ENCODE measurements around the gene NADK2.

The NADK2 gene

DNA sequence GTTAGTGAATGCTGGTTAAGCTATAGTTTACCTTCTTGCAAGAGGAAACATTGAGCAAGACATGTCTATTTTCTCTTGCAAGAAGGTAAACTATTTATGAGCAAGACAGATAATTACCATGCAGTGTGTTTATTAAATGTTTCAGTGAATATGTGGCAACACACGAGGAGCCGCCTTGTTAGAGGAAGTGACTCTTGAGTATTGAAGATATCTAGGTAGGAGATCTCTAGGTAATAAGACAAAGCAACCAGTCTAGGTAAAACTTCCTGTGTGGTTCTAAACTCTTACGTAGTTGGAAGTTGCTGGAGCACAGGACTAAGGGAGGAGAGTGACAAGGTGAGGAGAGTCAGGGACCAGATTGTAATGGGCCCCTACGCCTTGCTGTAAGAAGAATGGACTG is 73.0 kb downstream of the NADK2 start:
- H3K4me3 ChIP-seq (ENCODE audit: low read depth, low read length): no peak overlapping the region

DNA sequence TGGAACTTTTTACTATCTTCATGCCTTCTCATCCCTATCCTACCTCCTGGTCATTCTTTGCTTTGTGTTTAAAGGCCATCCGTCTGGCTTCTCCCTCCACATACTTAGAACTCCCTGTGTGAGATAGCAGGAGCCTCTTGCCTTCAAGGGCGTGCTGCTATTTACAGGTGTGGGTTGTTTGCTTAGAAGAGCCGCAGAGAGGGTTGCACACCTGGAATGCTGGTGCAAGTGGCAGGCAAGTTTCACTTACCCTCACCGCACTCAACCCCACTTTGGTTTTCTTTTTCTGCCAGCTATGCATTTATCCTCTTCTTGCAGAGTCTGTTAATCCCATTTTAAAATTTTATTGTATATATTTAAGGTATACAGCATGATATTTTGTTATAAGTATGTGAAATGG is 77.3 kb downstream of the NADK2 start:
- no peak overlapping the region for H3K4me3 ChIP-seq (ENCODE audit: low read depth, low read length)

DNA sequence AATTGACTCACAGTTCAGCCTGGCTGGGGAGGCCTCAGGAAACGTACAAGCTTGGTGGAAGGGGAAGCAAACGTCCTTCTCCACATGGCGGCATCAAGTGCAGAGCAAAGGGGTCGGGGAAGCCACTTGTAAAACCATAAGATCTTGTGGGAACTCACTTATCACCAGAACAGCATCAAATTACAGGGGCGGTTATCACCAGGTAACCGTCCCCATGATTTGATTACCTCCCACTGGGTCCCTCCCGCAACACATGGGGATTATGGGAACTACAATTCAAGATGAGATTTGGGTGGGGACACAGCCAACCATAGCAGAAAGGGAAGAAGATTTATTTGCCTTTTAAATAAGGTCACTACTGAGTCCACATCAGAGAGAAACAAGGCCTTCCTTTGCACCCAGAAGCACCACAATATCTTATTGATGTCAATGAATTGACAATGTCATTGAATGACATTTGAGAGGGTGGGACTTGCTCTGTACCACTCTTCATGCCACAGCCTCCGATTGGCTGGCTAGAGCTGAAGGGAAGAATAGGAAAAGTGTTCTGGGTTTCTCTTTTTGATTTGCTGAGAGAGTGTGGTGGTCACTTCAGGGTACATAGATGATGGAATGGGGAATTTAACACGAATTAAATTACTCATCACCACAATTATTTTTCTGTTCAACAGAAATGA is 78.8 kb downstream of the NADK2 start:
- no peak overlapping the region for H3K4me3 ChIP-seq (ENCODE audit: low read depth, low read length)

DNA sequence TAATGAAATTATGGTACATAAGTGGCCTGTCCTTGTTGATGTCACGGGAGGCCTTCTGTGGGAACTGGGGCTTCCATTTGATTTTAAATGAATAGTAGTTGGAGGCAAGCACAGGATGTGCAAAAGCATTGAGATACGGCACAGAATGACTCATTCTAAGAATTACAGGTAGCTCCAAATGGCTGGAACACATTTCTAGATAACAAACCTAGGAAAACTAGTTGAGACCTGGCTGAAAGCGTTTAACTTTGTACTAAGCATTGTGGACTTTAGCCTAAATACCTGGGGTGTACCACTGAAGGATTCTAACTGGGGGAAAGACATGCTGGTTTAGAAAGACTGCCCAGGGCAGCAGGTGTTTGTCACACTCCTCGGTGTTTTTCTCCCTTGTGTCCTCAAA is 80.4 kb downstream of the NADK2 start:
- no peak overlapping the region for H3K4me3 ChIP-seq (ENCODE audit: low read depth, low read length)

DNA sequence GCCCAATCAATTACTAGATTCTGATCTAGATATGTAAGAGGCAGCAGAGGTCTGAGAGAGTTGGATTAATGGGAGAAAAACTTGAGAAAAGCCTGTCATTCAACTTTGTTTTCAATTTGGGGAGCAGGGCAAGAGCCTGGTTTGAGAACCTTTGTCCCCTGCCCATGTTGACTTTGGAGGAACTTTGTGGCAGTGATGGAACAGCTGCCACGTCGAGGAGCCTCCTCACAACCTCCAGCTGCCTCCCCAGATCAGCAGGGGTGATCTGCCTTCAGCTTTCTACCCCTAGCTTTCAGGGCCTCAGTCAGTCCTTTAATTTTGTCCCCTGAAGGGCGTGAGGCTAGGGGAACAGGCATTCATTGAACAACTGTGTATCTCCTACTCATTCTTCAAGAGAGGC is 81.1 kb downstream of the NADK2 start:
- no peak overlapping the region for H3K4me3 ChIP-seq (ENCODE audit: low read depth, low read length)

DNA sequence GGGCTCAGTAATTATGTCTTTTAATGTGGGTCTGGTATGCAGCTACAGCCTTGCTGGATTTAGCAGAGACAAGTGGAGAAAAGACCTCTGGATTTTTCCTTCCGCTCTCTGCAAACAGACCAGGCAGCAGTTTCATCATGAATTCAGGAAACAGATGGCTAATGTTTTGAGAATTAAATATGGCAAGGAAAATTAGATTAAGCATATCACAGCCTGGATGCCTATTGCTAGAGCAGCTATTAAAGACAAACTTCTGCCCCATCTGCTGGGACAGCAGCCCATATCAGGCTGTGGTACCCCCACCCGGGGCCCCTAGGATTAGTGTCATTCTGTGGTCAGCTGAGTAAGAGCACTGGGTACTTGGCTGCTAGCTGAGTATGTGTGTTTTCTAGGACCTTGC is 83.6 kb downstream of the NADK2 start:
- no peak overlapping the region for H3K4me3 ChIP-seq (ENCODE audit: low read depth, low read length)

DNA sequence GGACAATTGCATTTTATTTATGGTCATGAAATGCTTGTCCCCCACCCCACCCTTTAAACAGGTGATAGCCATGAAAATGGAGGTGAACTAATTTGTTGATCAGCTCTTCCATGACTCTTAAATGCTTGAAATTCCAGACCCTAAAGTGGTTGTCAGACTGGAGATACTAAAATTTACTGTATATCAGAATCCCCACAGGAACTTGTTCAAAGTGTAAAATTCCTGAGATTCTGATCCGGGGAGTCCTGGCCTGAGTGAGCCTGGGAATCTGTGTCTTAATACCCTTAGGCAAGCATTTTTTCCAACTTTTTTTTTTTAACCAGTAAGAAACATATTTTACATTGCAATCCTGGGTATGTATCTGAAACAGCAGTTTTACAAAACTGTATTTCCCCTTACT is 85.1 kb downstream of the NADK2 start:
- H3K4me3 ChIP-seq (ENCODE audit: low read depth, low read length): no peak overlapping the region

DNA sequence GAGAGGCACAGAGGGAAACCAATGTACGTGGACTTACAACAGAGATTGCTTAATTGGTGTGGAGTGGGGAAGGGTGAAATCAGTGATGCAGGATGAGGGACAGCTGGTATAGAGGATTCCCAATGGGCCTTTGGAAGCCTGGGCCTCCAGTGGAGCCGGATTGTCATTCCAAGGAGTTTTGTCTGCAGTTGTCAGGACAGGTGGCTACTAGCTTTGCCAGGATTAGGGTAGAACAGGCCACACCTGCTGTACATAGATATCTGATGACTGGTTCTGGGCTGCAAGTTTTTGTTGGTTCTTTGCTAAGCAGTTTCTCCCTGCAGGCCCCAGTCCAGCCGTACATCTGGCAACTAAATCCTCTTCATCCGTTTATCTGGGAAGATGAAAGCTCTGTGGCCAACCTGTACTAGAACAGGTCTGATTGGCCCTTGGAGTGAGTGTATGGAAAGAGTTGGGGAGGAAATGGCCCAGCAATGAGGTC is 85.6 kb downstream of the NADK2 start:
- H3K4me3 ChIP-seq (ENCODE audit: low read depth, low read length): no peak overlapping the region

DNA sequence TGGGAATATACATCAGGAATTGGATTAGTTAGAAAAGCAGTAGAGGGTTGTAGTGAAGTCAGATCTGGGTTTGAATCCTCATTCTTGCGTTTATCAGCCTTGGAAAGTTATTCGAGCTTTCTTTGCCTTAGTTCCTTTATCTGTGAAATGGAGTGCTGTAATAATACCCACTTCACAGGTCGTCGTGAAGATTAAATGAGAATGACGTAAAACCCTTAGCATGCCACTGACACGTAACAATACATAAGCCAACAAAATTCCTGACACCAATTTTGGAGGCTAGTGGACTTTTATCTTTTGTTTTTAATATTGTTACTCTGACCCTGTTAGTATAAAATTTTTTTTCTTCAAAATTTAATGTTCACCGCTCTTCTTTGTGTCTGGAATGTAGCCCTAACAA is 86.4 kb downstream of the NADK2 start:
- H3K4me3 ChIP-seq (ENCODE audit: low read depth, low read length): no peak overlapping the region

DNA sequence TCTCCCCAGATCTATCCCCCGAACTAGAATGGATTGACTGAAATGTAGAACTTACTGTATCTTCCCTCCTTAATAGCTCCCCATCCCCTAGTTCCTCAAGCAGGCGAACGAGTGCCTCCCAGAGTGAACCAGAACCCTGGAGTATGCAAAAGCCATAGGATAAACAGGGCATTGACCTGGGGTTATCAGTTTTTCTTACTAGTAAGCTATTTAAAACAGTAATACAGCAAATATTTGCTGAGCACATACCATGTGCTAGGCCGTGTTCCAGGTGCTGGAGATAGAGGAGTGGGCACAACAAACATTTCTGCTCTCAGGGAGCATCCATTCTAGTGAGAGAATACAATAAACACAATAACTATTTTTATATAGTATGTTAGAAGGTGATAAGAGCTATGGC is 88.0 kb downstream of the NADK2 start:
- no peak overlapping the region for H3K4me3 ChIP-seq (ENCODE audit: low read depth, low read length)

DNA sequence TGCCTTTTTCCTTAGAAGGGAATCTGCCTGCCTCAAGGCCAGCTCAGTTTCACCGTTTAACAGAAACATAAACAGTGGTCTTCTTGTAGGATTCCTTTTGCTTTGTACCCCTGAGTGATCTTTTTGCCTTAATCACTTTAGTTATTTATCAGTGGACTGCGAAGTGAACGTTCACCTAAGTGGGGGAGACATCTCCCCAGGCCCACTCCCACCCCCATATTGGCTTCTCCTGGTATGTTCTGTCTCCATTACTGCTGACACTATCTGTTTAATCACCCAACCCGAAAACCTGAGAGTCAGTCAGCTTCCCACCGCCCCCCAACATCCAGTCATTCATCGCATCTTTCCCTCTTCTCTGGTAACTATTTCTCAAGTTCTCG is 88.4 kb downstream of the NADK2 start:
- peak overlapping the region; percentile 96 for H3K4me3 ChIP-seq (ENCODE audit: low read depth, low read length)

DNA sequence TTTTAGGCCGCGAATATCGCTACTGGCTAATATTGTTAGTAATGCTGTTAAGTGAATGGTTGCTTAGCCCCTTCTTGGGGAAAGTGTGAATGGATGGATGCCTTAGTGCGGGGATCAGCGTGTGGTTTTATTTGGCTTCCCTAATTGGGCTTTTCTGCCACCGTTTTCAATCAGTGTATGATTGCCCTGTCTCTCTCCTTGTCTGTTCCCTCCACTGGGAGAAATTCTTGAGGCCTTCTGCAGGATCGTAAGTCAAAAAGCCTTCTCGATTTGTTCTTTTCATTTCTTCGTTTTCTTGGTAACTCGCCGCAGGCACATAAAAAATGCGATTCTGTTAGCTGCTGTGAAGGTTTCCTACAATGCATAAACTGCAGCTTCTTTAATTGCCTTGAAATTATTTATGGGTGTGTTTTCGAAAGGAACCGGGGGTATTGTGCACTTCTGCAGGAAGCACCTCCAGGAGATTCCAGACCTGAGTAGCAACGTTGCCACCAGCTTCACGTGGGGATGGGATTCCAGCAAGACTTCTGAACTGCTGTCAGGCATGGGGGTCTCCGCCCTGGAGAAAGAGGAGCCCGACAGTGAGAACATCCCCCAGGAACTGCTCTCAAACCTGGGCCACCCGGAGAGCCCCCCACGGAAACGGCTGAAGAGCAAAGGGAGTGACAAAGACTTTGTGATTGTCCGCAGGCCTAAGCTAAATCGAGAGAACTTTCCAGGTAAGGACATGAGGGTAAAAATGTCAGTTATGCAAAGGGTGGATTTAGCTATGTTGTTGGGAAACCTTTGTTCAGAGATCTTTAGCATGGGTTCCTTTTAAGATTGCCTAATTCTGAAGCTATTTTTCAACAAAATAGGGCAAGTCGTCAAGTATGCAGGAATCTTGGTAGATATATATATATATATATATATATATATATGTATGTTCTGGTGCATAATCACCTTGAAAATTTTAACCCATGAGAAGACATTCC is 89.1 kb downstream of the NADK2 start:
- H3K4me3 ChIP-seq (ENCODE audit: low read depth, low read length): peak overlapping the region; percentile 96

DNA sequence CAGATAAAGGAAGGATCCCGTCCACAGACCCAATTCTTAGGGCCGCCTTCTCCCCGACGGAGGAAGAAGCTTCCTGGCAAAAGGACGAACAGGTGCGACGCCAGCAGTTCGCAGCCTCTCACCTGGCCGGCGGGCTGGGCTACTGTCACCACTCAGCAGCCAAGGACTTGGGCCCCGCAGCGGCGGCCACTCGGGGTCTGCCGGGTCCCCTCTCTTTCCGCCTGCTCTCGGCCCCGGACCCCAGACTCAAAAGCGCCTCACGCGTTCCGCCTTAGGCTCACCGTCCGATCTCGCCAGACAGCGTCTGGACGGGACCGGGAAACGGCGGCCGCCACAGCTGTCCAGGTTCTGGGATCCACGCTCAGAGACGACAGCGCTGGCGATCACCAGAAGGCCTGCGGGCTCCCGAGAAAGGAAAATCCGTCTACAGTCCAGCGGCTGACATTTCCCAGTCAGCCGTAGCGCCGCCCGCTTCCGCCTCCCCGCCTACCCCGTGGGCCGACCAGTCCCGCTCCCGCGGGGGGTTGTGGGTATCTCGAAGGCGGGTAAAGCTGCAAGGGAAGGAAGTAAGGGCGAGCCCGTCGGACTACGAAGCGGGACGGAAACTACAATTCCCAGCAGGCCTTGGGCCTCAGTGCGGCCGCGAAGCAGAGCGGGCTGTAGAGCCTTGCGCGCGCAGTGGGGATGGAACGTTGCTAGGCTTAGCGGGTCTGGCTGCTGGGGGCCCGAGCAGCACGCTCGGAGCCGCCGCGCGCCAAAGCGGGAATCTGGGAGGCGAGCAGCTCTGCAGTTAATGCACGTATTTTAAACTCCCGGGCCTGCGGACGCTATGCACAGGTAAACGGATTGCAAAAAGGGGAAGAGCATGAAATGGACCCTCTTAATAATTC is 90.0 kb downstream of the NADK2 start, which contains the start of the genes LMBRD2 and SKP2:
Gene LMBRD2 (minus strand): TSS at position 454 of the 890 bp plus-strand sequence. CDS start 8,538 bp downstream, outside the sequence.
Gene SKP2 (plus strand): TSS at position 678 of the 890 bp plus-strand sequence. CDS start 152 bp downstream, at position 830.
- H3K4me3 ChIP-seq (ENCODE audit: low read depth, low read length): peak within 1 kb of the TSS; percentile 96

DNA sequence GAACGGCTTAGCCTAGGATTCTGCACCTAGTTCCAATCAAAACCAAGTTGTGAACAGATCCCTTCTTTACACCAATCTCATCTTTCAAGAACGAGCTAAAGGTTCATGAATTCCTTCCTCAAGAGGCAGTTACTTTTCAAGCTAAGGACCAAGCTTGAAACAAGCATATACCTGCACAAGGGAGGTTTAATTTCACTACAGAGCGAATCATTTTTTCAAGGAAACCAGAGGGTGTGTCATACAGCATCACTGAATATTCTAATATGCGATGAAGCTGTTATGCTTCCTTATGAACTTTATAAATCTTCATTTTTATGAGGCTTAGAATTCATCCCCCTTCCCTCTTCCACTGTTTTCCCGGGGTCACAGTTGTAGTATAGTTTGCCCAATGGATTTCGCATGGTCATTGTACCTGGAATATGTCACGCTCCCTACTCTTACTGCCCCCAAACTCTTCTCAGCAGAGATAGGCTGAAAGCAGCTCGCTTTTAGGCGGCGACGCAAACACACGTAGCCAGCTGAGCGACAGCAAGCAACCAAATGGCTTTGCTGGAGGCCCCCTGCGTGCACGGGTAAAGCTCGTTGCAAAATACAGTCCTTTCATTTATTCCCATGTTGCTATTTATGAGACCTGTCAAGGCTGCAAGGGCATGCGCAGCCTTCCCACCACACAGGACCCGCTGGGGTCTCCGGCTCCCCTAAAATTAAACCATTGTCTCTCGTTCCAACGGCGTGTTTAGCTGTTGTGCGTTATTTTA is 90.9 kb downstream of the NADK2 start:
- peak overlapping the region; percentile 96 for H3K4me3 ChIP-seq (ENCODE audit: low read depth, low read length)

DNA sequence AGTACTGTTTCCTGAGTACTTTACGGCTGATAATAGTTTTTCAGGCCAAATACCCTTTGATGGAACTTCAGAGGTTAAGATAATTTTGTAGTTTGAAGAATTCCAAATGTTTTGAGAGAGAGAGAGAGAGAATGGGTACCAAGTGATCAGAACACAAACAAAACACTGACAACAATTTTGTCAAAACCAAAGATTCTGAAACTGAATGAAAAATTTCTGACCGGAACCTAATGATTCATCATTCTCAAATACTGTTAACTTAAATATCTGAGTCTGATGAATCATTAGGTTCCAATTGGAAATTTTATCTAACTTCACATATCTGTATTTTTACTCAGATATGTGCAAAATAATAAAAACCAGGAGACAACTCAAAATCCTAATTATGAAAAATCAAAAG is 94.0 kb downstream of the NADK2 start:
- no peak overlapping the region for H3K4me3 ChIP-seq (ENCODE audit: low read depth, low read length)

DNA sequence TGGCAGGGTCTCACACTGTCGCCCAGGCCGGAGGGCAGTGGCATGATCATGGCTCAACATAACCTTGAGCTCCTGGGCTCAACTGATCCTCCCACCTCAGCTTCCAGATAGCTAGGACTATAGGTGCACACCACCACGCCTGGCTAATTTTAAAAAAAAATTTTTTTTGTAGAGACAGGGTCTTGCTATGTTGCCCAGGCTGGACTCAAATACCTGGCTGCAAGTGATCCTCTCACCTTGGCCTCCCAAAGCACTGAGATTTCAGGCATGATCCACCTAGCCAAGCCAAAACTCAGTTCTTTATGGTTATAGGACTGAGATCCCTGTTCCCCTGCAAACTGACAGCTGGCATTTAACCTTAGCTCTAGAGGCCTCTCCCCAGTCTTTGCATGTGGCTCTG is 95.3 kb downstream of the NADK2 start:
- H3K4me3 ChIP-seq (ENCODE audit: low read depth, low read length): no peak overlapping the region

DNA sequence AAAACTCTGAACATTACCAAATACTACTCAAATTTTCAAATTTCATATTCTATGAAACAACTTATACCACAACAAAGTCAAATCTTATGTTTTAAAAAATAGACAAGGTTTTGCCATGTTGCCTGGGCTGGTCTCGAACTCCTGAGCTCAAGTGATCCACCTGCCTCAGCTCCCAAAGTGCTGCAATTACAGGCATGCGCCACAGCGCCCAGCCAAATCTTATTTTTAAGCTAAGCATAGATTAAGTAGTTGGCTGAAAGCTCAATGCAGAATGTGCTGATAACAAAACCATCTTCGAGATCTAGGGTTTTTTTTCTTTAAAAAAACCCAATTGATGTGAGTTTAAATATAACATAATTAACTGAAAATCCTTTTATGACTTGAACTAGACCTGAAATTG is 96.4 kb downstream of the NADK2 start:
- no peak overlapping the region for H3K4me3 ChIP-seq (ENCODE audit: low read depth, low read length)
